Measurements from ENCODE around the gene CADPS2.

The CADPS2 gene

DNA sequence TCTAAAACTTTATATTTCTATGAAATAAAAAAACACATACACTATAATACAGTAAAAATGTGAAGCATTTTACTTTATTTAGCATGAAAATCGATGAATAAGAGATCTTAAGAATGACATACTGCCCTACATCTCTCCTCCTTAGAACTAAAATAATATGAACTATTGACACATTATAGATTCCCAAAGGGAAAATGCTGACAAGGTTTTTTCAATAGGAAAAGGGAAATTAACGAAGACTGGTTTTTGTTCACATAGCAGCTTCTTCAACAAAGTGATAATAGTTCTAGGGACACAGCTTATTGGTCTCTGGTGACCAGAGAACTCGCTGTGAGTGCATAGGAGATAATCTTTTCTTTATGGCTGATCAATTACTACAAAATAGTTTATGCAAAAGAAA lies 523.8 kb downstream of the CADPS2 start:
- DNase-seq (ENCODE audit: low read depth): no peak

DNA sequence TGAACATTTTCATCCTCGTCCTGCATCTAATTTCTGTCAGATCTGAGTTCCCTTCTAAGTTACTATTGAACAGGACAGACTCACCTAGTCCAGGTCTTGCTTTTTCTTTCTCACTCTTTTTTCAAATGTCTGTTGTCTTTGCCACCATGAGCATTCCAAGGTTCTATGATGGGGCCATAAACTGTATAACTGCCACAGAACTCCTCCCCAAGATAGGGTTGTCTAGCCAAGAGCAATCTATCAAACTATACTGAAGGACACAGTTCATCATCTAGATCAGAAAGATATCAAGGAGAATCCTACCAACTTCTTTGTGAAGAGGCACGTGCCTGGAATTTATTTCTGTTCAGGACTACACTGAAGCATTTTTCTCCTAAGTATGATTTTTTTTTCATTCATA lies 531.6 kb downstream of the CADPS2 start:
- DNase-seq (ENCODE audit: low read depth): no peak

DNA sequence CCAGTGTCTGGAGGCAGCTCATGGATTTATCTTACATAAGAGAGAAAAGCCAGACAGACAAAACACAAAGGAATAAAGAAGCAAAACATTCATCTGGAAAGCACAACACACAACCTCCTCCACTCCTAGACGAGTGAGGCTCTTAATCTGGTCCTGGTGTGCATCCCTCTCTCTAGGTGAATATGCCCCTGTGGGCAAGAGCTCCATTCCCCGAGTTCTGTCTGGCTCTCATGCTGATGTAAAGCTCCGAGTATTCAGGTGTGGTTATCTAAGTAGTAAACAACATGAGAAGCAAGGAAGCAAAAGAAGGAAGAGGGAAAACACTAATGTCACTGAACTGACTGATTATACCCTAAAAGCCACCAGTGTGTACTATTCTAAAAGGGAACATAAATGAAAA lies 533.8 kb downstream of the CADPS2 start:
- DNase-seq (ENCODE audit: low read depth): no peak

DNA sequence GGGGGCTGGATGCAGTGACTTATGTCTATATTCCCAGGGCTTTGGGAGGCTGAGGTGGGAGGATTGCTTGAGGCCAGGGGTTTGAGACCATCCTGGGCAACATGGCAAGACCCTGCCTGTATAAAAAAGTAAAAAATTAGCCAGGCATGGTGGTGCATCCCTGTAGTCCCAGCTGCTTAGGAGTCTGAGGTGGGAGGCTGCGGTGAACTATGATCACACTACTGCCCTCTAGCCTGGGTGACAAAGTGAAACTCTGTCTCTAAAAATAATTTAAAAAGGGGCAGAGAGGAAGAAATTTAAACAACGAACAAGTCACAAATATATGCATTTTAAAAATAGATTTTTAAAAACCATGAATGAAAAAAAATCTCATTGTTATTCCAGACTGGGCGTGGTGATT lies 535.6 kb downstream of the CADPS2 start:
- no peak for DNase-seq (ENCODE audit: low read depth)

DNA sequence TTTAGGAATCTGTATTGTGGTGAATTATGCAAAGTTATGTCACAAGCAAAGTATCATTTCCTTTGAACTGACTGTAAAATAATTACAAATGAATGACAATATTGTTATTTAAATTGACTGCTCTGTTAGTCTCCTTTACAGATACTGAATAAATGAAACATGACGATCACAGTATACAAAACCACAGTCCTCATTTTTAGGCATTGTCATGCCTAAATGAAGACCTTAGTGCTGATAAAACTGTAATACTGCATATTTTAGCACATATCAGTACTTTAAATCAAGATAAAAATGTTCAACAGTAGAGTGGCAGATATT lies 542.0 kb downstream of the CADPS2 start:
- no peak for DNase-seq (ENCODE audit: low read depth)

DNA sequence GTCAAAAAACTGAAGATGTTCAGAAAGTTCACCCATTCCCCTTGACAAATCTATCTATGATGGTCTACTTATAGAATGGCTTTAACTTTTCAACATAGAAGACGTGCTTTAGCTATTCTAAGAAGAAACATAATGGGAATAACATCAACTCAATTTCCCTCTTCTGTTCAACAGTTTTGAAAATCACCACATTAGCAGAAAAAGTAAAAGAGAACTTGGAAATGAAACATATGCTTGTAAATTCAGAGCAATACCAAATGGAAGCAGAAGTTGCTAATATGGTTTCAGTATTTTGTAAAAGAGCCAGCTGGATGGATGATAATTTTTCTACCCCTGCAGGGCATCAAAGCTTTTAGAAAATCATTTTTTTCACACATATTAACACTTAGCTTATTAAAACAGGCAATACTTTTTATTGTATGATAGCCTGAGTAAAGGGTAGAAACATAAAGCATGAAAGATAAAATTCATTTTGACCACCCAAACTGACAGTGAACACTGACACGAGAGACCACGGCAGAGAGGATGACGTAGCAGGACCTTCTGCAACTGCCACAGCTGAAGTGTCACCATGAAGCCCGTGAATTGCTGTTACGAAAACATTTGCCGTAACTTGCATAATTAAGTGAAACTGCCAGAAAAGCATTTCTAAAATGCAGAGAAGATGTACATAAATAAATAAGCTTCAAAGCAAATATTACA lies 542.5 kb downstream of the CADPS2 start:
- DNase-seq (ENCODE audit: low read depth): no peak

- no peak for DNase-seq (ENCODE audit: low read depth)
These were observed 545.8 kb downstream of the CADPS2 start for GRCh38 chr7:122340427-122340826.

GRCh38 chr7:122339145-122339904 lies 546.9 kb downstream of the CADPS2 start:
- DNase-seq (ENCODE audit: low read depth): no peak

GRCh38 chr7:122337011-122337410 lies 549.2 kb downstream of the CADPS2 start:
- DNase-seq (ENCODE audit: low read depth): no peak

DNA sequence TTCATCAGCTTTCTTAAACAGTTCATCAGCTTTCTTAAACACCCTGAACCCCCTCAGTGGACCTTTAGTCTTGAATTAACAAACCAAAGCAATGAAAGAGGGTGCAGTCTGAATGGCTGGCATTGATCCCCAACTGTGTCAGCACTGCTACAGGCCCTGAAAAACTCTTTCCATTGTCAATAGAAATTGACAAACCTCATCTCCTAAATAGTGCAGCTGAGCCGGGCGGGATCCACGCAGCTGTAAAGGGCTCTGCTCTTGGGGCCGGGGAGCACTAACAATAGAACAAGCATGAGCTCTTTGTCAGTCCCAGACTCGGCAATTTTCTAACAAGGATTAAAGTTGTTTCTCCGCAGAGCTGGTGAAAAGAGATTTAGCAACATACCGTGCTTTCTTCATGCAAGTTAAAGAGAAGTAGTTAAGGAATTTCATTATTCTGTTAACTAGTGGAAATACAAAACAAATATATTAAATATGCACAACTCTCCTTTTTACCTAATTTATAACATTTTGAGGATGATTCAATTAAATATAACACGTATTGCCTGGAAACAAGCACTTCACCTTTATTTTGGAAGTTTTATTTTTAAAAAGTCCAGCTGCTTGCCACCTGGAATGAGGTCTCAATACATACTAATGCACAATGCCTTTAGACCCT lies 557.0 kb downstream of the CADPS2 start:
- DNase-seq (ENCODE audit: low read depth): no peak

DNA sequence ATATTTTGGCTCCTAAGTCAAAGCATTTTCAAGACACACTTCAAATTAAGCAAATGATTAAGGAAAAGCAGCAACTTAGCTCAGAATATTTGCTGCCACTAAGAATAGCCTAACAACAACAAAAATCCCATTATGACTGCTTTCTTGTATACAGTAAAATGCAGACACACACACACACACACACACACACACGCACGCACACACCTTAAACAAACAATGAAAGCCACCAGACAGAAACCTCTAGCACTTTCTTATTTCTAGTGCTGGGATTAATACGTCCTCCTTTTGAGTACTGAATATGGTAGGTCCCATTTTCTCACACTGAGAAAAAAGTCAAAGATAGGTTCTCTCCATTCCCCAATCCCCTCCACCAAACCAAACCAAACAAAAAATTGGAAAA lies 558.3 kb downstream of the CADPS2 start:
- DNase-seq (ENCODE audit: low read depth): no peak

DNA sequence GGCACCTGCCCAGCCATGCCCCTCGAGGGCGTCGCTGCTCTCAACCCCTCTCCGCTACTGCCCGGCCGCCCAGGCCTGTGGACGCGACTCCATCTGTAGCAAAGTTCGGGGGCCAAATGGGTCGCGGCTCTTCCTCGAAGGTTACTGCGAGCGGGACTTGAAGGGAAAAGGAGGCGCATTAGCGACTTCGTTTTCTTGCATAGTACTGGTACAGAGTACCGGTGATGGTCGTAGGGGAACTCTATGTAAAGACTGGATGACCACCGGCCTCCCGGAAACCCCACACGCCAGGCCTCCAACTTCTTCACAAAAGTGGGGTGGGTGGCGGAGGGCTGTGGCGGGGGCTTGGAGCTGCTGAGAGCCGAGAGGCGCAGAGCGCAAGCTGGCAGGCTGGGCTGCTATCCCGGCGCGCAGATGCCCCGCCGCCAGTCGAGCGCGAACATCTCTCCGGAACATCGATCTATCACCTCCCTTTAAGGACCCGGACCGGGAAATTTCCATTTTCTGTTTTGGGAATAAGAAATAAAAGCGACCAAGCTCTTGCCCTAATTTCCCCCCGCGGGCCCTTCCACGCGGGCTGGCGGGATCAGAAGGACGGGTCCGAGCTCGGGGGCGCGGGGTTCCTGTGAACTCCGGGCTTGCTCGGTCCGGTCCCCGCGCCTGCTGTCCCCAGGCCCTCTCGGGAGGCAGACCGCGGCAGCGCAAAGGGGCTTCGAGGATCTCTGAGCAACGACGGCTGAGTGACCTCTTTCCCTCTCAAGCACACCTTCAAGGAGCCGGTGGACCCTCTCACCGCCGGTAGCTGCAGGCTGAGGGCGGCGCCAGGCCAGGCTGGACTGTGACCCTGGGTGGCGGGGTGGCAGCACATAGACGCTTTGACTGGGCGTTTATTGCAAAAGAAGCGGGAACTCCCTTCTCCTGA lies 569.5 kb downstream of the CADPS2 start:
- DNase-seq (ENCODE audit: low read depth): no peak

DNA sequence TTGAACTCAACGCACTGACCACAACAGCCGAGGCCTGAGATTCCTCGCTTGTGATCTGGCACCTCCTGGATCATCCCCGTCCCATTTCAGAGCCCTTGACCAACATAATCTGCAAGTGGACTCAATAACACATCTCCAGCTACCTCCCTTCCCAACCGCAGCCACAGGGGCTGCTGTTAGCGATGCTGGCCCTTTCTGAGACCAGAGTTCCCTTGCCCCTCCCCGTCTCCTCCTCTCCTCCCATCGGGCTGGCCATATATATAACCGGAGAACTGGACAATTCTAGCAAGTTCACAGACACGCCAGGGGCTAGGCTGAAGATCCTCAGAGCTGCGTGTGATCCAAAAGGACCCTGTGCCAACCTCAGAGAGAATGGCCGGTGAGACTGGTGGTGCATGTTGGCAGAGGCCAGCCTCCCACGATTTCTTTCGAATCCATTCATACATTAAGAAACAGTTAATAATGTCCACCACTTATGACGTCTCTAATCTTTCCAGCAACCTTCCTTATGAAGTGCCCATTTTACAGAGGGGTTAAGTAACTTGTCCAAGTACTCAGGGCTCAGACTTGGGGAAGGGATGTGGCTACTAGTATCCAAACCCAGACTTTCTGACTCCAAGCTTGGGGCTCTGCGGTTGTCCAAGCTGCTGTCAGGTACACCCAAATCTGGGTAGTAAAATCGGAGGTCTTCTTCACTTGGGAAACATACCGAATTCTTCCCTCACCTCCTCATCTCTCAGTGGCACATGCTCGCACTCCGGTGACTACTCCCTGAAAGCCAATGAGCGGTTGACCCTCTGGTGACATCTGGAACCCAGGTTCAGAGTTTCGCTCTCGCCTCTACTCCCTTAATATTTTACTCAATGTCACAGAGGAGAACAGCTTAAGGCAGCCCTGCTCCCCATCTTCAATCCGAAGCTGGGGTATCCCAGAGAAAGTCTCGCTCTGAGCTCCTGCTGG lies 570.5 kb downstream of the CADPS2 start:
- DNase-seq (ENCODE audit: low read depth): no peak

DNA sequence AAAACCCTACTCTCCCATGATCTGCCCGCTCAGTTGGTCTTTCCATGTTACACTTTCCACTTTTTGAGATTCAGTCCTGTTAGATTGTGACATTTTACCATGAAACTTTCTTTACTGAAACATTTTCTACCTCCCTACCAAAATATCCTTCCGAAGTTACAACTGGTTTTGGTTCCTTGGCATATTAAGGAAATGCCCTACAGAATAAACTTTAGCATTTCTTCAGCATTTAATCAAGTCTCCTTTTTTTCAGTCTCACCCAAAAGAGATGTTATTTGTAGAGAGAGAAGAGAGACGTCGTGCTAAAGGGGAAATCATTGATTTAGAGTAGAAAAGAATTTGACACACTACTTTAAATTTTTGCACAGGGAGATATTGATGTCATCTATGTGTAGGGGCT lies 572.0 kb downstream of the CADPS2 start:
- no peak for DNase-seq (ENCODE audit: low read depth)

DNA sequence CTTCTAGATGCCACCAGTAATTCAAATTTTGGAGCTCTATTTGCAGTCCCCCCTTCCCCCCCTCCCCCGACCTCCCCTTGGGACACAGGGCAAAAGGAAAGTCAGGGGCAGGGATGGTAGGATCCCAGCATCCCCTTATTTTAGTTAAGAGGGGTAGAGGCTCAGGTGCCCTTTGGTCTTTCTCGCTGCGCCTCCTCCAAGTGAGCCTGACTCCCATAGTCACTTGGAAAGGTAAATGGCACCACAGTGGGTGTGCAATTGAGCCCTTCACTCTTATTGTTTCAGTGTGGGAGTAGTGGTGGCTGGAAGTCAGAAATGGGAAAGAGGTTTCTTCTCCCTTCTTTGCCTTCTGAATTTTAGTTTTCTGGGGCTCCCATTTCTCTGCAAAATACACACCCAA lies 573.5 kb downstream of the CADPS2 start:
- DNase-seq (ENCODE audit: low read depth): no peak

- no peak for DNase-seq (ENCODE audit: low read depth)
These were observed 574.4 kb downstream of the CADPS2 start for GRCh38 chr7:122311734-122312450.

DNA sequence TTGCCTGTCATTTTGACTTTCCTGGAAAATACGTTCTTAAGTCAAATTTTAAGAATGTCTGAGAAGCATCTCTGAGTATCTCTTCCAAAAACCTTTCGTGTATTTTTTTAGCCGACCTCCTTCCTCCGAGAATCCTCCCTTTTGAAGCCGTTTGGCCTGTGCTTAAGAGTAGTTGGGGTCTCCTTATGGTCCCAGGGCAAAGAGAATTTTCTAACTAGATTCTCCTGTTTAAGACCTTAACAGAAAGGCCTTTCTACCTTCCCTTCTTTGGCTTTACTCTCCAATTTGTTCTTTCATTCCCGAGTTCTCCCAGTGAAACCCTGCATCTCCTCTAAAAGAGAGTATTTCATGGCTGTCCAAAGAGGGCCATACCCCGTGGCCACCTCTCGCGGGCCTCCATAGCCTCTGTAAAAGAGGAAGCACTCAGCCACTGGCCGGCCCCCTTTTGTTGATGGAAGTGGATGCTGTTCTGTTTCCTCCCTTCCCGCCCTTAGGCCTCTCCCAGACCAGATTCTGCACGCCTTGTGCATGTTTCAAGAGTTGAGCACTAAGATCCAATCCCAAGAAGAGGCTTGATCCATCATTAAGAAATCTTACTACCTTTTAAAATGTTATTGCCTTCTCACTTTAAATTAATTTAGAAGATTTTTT lies 575.1 kb downstream of the CADPS2 start:
- DNase-seq (ENCODE audit: low read depth): no peak

DNA sequence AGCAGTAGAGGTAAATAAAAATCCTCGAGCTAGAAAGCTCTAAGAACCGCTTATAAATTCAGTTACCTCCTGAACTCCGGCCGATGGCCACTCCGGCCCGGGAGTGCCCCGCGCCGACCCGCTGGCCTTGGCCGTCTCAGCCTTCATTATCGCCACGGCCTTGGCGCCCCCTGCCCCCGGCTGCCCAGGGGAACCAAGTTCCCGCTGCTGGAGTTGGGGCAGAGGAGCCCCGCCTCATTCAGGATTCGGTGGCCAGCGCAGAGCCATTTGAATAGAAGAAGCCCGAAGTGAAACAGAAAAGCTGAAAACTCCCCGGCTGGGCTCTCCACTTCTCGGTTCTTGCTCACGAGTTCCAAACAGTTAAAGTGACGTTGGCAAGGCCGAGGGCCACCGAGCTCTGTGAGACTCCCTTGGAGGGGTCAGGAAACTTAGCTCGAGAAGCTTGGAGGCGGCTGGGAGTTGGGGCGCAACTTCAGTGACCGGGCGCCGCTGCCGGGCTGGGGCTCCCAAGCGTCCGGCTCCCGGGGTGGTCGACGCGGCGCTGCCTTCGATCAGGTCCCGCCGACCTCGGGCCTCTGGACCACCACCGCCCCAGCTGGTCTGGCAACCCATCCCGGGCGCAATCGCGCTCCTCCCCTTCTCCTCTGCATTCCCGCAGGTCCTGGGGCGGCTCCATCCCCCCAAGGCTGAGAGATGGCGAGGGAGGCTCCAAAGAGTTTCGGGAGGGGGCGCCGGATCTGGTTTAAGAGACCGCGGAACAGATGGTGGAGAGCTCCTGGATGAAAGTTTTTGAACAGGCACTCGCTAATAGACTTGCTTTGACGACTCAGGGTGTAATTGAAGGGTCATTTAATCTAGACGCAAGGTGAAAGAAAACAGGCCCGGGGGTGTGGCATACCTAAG lies 575.9 kb downstream of the CADPS2 start:
- DNase-seq (ENCODE audit: low read depth): no peak

- DNase-seq (ENCODE audit: low read depth): no peak
These were observed 576.8 kb downstream of the CADPS2 start for GRCh38 chr7:122309421-122309820.
